Omental fat pad (tissue), 4 donors: ENCODE results near the gene FABP6. TPM values are rescaled to one million over a fixed set of nuclear protein-coding genes. Genes with fewer than 3 reads are reported as not detected.

Source experiments
- ATAC-seq: fragments of 150-250 bp; one replicate; pipeline ENCODE4 v1.9.1; 2016; ENCODE audit warnings: mild to moderate bottlenecking, moderate library complexity; ENCODE audit not compliant: low FRiP score
- DNase-seq: peaks from one replicate; pipeline ENCODE4 v3.0.0-alpha.2; 2019; ENCODE audit warnings: low spot score
- total RNA-seq, 4 donors: library from RNA; depleted of rRNA; stranded (reverse); fragments of >200 nt; gene quantifications; one replicate each; pipeline ENCODE4 v1.1.0, GENCODE V29; 2016
- TF ChIP-seq, protein P1 (sequence below), 3 donors: fragments of 450-650 bp; IDR thresholded peaks; one replicate each; pipeline ENCODE4 v1.5.1; 2016 to 2017; ENCODE audit warnings: antibody characterized with exemption in 3 of 3, mild to moderate bottlenecking in 3 of 3, moderate library complexity in 2 of 3

Gene FABP6
- total RNA-seq, 4 donors from 2014 or later, result not detected

DNA sequence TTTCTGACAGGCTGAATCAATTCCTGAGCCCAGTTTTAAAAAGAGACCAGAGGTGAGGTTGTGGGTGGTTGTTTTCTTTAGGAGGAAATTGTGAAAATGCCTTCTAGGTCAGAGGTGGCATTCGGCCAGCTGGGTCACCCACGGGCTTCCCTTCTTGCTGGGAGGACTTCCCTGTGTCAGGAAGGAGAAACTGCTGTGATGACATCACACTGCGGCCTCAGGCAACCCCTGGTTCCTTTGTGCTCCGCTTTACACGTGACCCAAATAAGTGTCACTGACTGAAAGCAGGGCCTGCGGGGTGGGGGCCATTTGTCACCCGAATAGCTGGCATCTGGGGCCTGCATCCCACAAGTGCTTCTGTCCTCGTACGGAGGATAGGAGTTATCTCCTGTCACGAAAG lies 39.7 kb downstream of the FABP6 start:
- ATAC-seq (peak; percentile 63), DNase-seq (peak; percentile 62)
- TF ChIP-seq, protein P1, sequence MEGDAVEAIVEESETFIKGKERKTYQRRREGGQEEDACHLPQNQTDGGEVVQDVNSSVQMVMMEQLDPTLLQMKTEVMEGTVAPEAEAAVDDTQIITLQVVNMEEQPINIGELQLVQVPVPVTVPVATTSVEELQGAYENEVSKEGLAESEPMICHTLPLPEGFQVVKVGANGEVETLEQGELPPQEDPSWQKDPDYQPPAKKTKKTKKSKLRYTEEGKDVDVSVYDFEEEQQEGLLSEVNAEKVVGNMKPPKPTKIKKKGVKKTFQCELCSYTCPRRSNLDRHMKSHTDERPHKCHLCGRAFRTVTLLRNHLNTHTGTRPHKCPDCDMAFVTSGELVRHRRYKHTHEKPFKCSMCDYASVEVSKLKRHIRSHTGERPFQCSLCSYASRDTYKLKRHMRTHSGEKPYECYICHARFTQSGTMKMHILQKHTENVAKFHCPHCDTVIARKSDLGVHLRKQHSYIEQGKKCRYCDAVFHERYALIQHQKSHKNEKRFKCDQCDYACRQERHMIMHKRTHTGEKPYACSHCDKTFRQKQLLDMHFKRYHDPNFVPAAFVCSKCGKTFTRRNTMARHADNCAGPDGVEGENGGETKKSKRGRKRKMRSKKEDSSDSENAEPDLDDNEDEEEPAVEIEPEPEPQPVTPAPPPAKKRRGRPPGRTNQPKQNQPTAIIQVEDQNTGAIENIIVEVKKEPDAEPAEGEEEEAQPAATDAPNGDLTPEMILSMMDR (IDR thresholded peaks at IDR 0.05), result no peak

DNA sequence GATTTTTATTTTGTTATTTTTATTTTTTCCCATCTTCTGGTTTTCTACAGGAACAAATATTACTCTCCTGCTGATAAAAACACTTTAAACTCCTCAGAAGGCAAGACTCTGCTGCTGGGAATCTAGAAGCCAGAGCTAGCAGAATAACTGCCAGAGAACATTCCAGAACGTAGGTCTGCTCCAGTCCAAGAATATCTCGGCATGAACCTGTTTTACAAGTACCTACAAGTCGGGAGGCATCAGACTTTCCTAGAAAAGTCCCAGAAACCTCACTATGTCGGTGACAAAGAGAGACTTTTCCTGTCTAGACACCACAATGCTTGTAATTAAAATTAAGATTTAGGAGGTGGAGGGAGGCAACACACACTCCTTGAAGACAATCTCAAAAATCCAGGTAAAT lies 41.4 kb downstream of the FABP6 start:
- ATAC-seq (no peak), DNase-seq (no peak)
- TF ChIP-seq, protein P1 (IDR thresholded peaks at IDR 0.05), result no peak

DNA sequence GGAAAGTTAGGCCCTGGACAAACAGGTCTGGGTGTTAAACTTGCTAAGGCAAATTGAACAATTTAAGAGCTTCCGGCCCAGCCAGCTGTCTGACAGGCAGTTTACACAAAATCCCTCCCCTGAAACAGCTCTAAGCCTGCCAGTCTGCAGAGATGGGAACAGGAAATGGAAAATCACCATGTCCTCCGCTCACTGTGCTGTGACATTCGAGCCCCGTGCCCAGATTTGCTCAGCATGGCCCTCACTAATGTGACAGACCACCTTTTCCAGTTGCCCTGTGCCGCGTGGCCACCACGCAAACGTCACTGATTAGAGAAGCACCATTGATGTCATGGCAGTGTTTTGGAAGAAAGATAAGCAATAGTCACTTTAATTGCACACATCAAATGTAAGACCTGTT lies 42.1 kb downstream of the FABP6 start:
- TF ChIP-seq, protein P1 (IDR thresholded peaks at IDR 0.05), result no peak
- ATAC-seq, result no peak
- DNase-seq, result no peak

DNA sequence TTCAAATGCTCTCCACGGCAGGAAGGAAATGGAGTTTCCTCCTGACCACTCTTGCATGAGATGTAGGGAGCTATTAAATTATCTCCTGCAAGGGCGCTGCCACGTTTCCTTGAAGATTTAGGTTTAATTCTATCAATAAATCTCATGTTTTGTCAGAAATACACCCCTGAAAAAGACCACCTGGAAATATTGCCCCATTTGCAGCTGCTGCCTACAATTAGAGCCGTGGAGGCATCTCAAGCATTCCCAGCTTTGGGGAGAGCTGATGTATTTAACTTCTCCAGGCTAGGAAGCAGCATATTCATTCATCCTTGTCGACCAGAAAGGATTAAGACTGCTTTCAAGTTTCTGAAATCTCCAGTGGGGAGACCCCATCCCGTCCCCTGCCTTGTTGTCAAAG lies 42.5 kb downstream of the FABP6 start:
- DNase-seq, result no peak
- no peak for ATAC-seq

DNA sequence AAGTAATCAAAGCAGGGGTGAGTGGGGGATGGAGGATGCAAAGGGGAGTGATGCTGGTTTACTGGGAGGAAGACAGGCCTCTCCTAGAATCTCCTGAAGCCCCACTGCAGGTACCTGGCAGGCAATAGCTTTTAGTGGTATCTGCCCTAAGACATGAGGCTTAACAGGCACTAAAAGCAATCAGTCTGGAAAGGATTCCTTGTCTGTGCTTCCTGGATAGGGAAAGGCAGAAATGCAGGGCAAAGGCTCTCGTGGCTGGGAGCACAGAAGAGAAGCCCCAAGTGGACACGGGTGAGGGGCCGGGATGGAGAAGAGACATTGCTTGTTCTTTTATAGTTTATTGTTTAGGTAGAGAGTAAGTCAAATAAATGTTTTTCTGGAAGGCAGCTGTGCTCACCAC lies 43.0 kb downstream of the FABP6 start:
- DNase-seq (no peak), ATAC-seq (no peak)
- TF ChIP-seq, protein P1 (IDR thresholded peaks at IDR 0.05), result no peak

More for the DNA sequence above, 42.5 kb downstream of the FABP6 start:
- TF ChIP-seq, protein P1 (IDR thresholded peaks at IDR 0.05), result no peak

DNA sequence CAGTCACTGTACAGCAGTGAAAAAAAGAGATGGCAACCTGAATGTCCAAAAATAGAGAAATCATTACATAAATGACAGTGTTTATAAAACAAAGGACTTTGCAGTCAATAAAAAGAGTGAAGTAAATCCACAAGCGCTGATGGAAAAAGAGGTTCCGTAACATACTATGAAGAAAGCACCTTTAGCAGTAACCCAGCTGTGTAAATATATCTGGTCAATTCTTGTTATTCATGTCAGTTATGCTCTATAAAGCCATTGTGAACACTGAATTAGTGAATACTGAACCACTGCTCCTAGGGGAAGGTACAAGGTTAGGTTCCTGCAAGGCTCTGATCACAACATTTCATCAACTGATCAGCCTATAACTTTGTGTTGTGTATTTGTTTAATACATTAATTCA lies 43.6 kb downstream of the FABP6 start:
- DNase-seq, result no peak
- ATAC-seq, result no peak
- TF ChIP-seq, protein P1 (IDR thresholded peaks at IDR 0.05), result no peak

DNA sequence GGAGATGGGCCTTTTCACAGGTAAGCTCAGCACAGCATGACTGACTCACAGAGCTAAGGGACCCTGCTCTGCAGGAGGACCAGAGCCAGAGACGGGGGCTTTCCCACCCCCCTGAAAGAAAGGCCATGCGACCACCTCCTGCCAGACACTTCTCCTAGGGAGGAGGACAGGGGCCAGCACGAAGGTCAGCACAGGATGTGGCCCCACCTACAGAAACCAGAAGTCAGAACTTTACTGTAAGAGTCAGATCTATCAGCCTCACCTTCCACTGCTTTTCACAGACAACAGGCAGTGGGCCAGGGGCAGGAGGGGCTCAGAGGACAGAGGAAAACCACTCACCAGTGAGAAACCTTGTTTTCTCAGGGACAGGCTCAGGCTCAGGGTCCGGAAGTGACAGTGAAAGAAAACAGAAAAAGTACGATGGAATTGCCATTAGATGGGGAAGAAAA lies 45.2 kb downstream of the FABP6 start:
- TF ChIP-seq, protein P1 (IDR thresholded peaks at IDR 0.05), result no peak
- ATAC-seq (no peak), DNase-seq (no peak)
